SK-N-SH treated with all-trans-retinoic acid at 6 μM for 48 hours (cell line): Measurements from ENCODE around the gene MSMP.

Source experiments
- ATAC-seq: fragments of 200-7000 bp; cut with Tn5 transposase; 3 replicates; pipeline ENCODE4 v1.9.1; 2020; ENCODE audit warnings: mild to moderate bottlenecking, moderate library complexity
- ARNTL ChIP-seq: fragments of 450-650 bp; formaldehyde crosslinking; IDR thresholded peaks from 2 replicates; pipeline ENCODE4 v1.5.0; 2020; ENCODE audit warnings: low read depth, mild to moderate bottlenecking, moderate library complexity, borderline replicate concordance
- CSDC2 ChIP-seq: fragments of 250-450 bp; sonication (Bioruptor Pico); IDR thresholded peaks from 2 replicates; pipeline ENCODE4 v1.5.0; 2020; ENCODE audit warnings: mild to moderate bottlenecking, moderate library complexity
- CSRNP3 ChIP-seq: fragments of 250-450 bp; sonication (Bioruptor Pico); IDR thresholded peaks from 2 replicates; pipeline ENCODE4 v1.5.1; 2021; ENCODE audit warnings: mild to moderate bottlenecking, moderate library complexity
- ESRRG ChIP-seq: fragments of 250-450 bp; sonication (Bioruptor Pico); IDR thresholded peaks from 2 replicates; pipeline ENCODE4 v1.6.1; 2021; ENCODE audit warnings: mild to moderate bottlenecking
- GLIS3 ChIP-seq: fragments of 250-450 bp; sonication (Bioruptor Pico); IDR thresholded peaks from 2 replicates; pipeline ENCODE4 v1.5.0; 2020; ENCODE audit warnings: mild to moderate bottlenecking, moderate library complexity
- OSR1 ChIP-seq: fragments of 250-450 bp; sonication (Bioruptor Pico); IDR thresholded peaks from 2 replicates; pipeline ENCODE4 v1.8.0; 2022; ENCODE audit warnings: moderate library complexity, mild to moderate bottlenecking, inconsistent platforms
- PATZ1 ChIP-seq: fragments of 250-450 bp; sonication (Bioruptor Pico); IDR thresholded peaks from 2 replicates; pipeline ENCODE4 v1.8.0; 2020; ENCODE audit warnings: mild to moderate bottlenecking, moderate library complexity, borderline replicate concordance
- POU6F1 ChIP-seq: fragments of 250-450 bp; sonication (Bioruptor Pico); IDR thresholded peaks from 2 replicates; pipeline ENCODE4 v1.8.0; 2021; ENCODE audit warnings: low read depth, mild to moderate bottlenecking, moderate library complexity, borderline replicate concordance
- PPARA ChIP-seq: fragments of 250-450 bp; sonication (Bioruptor Pico); IDR thresholded peaks from 2 replicates; pipeline ENCODE4 v1.5.0; 2020; ENCODE audit warnings: mild to moderate bottlenecking, borderline replicate concordance
- RARB ChIP-seq: fragments of 250-450 bp; sonication (Bioruptor Pico); IDR thresholded peaks from 2 replicates; pipeline ENCODE4 v1.8.0; 2021; ENCODE audit warnings: mild to moderate bottlenecking, moderate library complexity
- SNAI2 ChIP-seq: fragments of 250-450 bp; sonication (Bioruptor Pico); IDR thresholded peaks from 2 replicates; pipeline ENCODE4 v1.5.0; 2020; ENCODE audit warnings: mild to moderate bottlenecking, moderate library complexity
- TCF4 ChIP-seq: fragments of 250-450 bp; sonication (Bioruptor Pico); IDR thresholded peaks from 2 replicates; pipeline ENCODE4 v1.8.0; 2021; ENCODE audit warnings: mild to moderate bottlenecking, moderate library complexity, borderline replicate concordance
- TOX ChIP-seq: fragments of 250-450 bp; sonication (Bioruptor Pico); IDR thresholded peaks from 2 replicates; pipeline ENCODE4 v1.8.0; 2021; ENCODE audit warnings: mild to moderate bottlenecking, moderate library complexity, borderline replicate concordance
- TSHZ2 ChIP-seq: fragments of 250-450 bp; sonication (Bioruptor Pico); IDR thresholded peaks from 2 replicates; pipeline ENCODE4 v1.5.0; 2020; ENCODE audit warnings: mild to moderate bottlenecking, moderate library complexity
- ZC3H10 ChIP-seq: fragments of 250-450 bp; sonication (Bioruptor Pico); IDR thresholded peaks from 2 replicates; pipeline ENCODE4 v1.5.1; 2021; ENCODE audit warnings: mild to moderate bottlenecking, moderate library complexity
- ZFP3 ChIP-seq: fragments of 250-450 bp; sonication (Bioruptor Pico); IDR thresholded peaks from 2 replicates; pipeline ENCODE4 v1.5.0; 2020; ENCODE audit warnings: mild to moderate bottlenecking, moderate library complexity
- ZFP30 ChIP-seq: fragments of 450-650 bp; formaldehyde crosslinking; IDR thresholded peaks from 2 replicates; pipeline ENCODE4 v1.5.0; 2022; ENCODE audit warnings: mild to moderate bottlenecking, moderate library complexity
- ZNF565 ChIP-seq: fragments of 450-650 bp; formaldehyde crosslinking; conservative IDR thresholded peaks from 2 replicates; pipeline ENCODE4 v1.5.0; 2020; ENCODE audit warnings: low read depth, mild to moderate bottlenecking, moderate library complexity
- ZNF70 ChIP-seq: fragments of 450-650 bp; formaldehyde crosslinking; IDR thresholded peaks from 2 replicates; pipeline ENCODE4 v1.5.0; 2020; ENCODE audit warnings: mild to moderate bottlenecking, moderate library complexity
- ZNF8 ChIP-seq: fragments of 450-650 bp; formaldehyde crosslinking; IDR thresholded peaks from 2 replicates; pipeline ENCODE4 v1.5.0; 2020; ENCODE audit warnings: mild to moderate bottlenecking, moderate library complexity

Gene MSMP

GRCh38 chr9:35732800-35733541 is 21.1 kb downstream of the MSMP start:
- peak; percentile 51 for ATAC-seq
- TF ChIP-seq TOX (CRISPR knock-in tag), result no peak
- TF ChIP-seq ZFP30 (CRISPR knock-in tag), result no peak
- TF ChIP-seq PATZ1 (CRISPR knock-in tag), result no peak
- TF ChIP-seq ZNF70, result no peak
- TF ChIP-seq CSRNP3 (CRISPR knock-in tag), result no peak
- no peak for TF ChIP-seq ZNF8 (CRISPR knock-in tag)
- TF ChIP-seq GLIS3 (CRISPR knock-in tag), result no peak
- no peak for TF ChIP-seq CSDC2 (CRISPR knock-in tag)
- no peak for TF ChIP-seq ZFP3 (CRISPR knock-in tag)
- TF ChIP-seq TSHZ2 (CRISPR knock-in tag), result no peak
- no peak for TF ChIP-seq POU6F1
- no peak for TF ChIP-seq TCF4 (CRISPR knock-in tag)
- no peak for TF ChIP-seq OSR1
- no peak for TF ChIP-seq RARB
- TF ChIP-seq ESRRG (CRISPR knock-in tag), result no peak
- no peak for TF ChIP-seq PPARA (CRISPR knock-in tag)
- no peak for TF ChIP-seq ZNF565 (CRISPR knock-in tag)
- TF ChIP-seq ARNTL (CRISPR knock-in tag), result no peak
- no peak for TF ChIP-seq ZC3H10
- TF ChIP-seq SNAI2 (CRISPR knock-in tag), result no peak
- TF ChIP-seq, all 23 proteins: peak for 0

GRCh38 chr9:35732185-35732799 is 21.8 kb downstream of the MSMP start, which contains the start of the genes CREB3 and TLN1:
Gene CREB3, plus strand, starts transcription at chr9:35732666. Its CDS starts 107 bp downstream, at chr9:35732773.
Gene TLN1, minus strand, starts transcription at chr9:35732195. Its CDS starts 6,501 bp downstream, at chr9:35725694.
- TF ChIP-seq ARNTL (CRISPR knock-in tag) (no peak), RARB (no peak), SNAI2 (CRISPR knock-in tag) (no peak), GLIS3 (CRISPR knock-in tag) (no peak), TCF4 (CRISPR knock-in tag) (no peak), ESRRG (CRISPR knock-in tag) (no peak), OSR1 (no peak)
- TF ChIP-seq, all 23 proteins: peak for 0
- ATAC-seq, result peak; percentile 89

- no peak for ATAC-seq
Observed at GRCh38 chr9:35731415-35732184, 22.5 kb downstream of the MSMP start.

More at GRCh38 chr9:35731415-35732184, 22.5 kb downstream of the MSMP start:
- TF ChIP-seq CSDC2 (CRISPR knock-in tag) (no peak), ZNF8 (CRISPR knock-in tag) (no peak)
